Mammary epithelial cell (primary cell): Measurements from ENCODE around the gene ANP32B.

Experiments used
- EZH2 ChIP-seq: IDR thresholded peaks from 2 replicates; pipeline ENCODE4 v1.6.1; 2012; ENCODE audit warnings: low read length, inconsistent platforms, borderline replicate concordance
- TF ChIP-seq, protein P1 (sequence below), 2 donors: IDR thresholded peaks in 1 of 2; conservative IDR thresholded peaks in 1 of 2; 2 replicates each; pipeline ENCODE4 v1.5.1; 2011 to 2012; ENCODE audit warnings: inconsistent platforms in 2 of 2, low read length in 2 of 2, mild to moderate bottlenecking in 2 of 2, control low read depth in 1 of 2, low read depth in 1 of 2; ENCODE audit not compliant: insufficient read depth in 1 of 2; ENCODE audit errors: extremely low read depth in 1 of 2

DNA sequence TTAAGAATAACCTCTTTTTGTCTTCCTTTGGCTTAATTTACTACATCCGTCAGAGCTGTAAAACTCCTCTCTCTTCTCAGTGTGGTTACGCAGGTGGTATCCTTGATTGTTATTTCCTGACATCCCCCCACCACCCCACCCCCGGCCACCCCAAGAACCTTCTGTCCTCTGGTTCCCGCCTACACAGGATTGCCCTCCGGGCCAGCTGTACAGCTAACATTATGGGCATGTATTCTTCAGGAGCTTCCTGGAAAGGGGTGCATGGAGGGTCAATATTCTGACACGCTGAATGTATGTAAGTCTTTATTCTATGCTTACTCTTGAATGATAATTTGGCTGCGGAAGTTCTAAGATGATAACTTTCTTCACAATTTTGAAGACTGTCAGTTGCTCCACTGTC, 13.0 kb upstream of the ANP32B start:
- TF ChIP-seq, protein P1, sequence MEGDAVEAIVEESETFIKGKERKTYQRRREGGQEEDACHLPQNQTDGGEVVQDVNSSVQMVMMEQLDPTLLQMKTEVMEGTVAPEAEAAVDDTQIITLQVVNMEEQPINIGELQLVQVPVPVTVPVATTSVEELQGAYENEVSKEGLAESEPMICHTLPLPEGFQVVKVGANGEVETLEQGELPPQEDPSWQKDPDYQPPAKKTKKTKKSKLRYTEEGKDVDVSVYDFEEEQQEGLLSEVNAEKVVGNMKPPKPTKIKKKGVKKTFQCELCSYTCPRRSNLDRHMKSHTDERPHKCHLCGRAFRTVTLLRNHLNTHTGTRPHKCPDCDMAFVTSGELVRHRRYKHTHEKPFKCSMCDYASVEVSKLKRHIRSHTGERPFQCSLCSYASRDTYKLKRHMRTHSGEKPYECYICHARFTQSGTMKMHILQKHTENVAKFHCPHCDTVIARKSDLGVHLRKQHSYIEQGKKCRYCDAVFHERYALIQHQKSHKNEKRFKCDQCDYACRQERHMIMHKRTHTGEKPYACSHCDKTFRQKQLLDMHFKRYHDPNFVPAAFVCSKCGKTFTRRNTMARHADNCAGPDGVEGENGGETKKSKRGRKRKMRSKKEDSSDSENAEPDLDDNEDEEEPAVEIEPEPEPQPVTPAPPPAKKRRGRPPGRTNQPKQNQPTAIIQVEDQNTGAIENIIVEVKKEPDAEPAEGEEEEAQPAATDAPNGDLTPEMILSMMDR (conservative IDR thresholded peaks at IDR 0.05 in 1 of 2, IDR thresholded peaks at IDR 0.05 in 1 of 2; ENCODE audit: extremely low read depth in 1 of 2, insufficient read depth in 1 of 2, low read depth in 1 of 2, low read length in 2 of 2): no peak
- no peak for TF ChIP-seq EZH2
